NOMO-1 (cell line): Measurements from ENCODE around the gene NFKBIZ.
"Not testable (repeated sequence)": the region's sequence is repeated elsewhere in the genome, so short reads cannot be mapped to it uniquely, and the experiment has no call there.

Experiments
- DNase-seq, 2 experiments: peaks; one replicate each; lab custom pipeline; 2025; ENCODE audit not compliant: unreplicated experiment in 2 of 2; lab: John Stamatoyannopoulos, UW

NFKBIZ gene

GRCh38 chr3:101850246-101851051, 1.1 kb downstream of the NFKBIZ start:
- peak; percentile 67 to 76 for DNase-seq

GRCh38 chr3:101851072-101851770, 1.9 kb downstream of the NFKBIZ start:
- DNase-seq = no peak

GRCh38 chr3:101851850-101852714, 2.8 kb downstream of the NFKBIZ start:
- peak in 1 of 2 experiments; percentile 15 for DNase-seq

- no peak for DNase-seq
These were observed 3.9 kb downstream of the NFKBIZ start for GRCh38 chr3:101852983-101853840.

GRCh38 chr3:101853982-101854381, 4.7 kb downstream of the NFKBIZ start:
- no peak for DNase-seq

DNA sequence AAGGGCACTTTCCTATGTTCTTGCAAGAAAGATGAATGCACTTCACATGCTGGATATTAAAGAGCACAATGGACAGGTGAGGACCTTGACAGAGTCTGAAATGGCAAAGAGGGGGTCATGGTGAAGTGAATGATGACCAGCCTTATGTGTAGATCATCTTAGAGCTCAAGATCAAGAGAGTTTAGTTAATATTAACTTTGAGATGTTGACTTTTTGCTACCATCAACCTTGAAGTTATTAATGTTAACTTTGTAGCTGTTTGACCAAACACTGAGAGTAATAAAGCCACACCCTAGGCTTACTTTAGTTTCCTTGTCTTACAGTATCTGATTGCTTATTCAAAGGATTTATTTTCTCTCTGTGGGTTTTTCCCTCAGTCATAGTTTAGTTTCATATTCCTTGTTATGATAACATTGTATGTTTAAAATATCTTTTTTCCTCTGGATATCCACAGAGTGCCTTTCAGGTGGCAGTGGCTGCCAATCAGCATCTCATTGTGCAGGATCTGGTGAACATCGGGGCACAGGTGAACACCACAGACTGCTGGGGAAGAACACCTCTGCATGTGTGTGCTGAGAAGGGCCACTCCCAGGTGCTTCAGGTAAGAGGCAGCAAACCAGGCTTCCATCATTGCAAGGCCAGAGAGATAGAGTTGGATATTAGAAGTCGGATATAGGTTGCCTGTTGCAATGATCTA, 5.4 kb downstream of the NFKBIZ start:
- DNase-seq = no peak

GRCh38 chr3:101857301-101857741, 8.0 kb downstream of the NFKBIZ start:
- DNase-seq = no peak

DNA sequence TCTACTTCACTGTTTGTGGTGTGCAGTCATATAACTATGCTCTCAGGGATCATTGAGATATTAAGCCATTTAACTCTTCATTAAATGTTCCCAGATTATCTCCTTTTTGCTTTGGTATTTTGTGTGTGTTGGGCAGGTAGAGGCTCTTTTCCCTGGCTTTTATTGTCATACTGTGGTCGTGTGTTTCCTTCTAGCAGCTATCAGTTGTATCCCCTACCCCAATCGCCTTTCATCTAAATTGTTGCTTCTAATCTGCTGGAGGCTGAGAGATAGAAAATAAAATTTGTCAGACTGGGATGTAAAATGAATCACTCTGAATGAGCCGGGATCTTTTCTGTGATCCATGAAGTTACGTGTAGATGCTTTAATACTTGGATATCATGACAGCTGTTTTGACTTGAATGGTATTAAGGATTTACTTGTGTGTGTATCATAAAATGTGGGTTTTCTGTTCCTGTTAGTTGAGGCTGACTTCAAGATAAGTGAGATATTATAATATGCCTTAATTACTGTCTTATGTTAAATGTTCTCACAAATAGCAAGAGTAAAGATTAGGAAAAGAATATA, 9.2 kb downstream of the NFKBIZ start:
- no peak for DNase-seq

GRCh38 chr3:101859882-101860448, 10.7 kb downstream of the NFKBIZ start:
- no peak for DNase-seq

GRCh38 chr3:101861212-101861788, 12.0 kb downstream of the NFKBIZ start:
- no peak for DNase-seq

GRCh38 chr3:101861789-101862415, 12.6 kb downstream of the NFKBIZ start:
- DNase-seq = no peak

DNA sequence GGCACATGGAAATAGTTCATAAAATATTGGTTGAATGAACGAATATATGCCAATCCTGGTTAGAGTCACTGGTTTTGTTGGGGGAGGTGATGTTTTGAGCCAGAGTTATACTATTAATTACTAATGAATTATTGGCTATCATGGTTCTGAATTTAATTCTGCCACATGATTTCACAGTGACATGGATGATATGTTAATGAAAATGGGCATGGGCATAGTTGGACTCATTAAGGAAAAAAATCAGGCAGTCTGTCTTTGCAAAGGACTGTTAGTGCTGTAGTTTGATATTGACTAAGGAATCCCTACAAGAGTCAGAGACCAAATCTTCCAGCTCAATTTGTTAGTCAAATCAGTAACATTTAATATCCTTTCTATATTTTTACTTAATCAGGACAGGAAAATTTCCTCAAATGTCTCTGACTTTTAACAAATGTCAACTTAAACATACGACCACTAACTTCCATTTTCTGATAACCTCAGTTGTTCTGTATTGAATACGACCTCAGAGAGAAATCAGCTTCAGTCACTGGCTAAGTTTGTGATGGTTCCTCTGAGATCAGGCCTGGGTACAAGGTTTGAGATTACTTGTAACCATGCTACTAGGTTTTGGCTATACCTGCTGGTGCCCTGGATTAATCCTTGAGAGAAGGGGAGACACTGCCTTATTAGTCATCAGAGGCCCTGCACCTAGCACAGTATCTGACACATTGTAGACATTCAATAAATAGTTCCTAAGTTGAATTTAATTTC, 13.3 kb downstream of the NFKBIZ start:
- no peak for DNase-seq

DNA sequence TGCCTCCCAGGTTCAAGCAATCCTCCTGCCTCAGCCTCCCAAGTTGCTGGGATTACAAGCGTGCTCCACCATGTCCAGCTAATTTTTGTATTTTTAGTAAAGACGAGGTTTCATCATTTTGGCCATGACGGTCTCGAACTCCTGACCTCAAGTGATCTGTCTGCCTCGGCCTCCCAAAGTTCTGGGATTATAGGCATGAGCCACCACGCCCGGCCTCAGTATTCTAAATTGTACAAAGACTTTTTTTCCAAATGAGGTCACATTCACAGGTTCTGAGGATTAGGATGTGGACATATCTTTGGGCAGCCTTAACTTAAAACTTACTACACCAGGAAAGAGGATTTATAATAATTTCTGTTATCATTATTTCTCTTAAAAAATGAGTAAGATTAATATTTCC, 15.6 kb downstream of the NFKBIZ start:
- not testable (repeated sequence) for DNase-seq

DNA sequence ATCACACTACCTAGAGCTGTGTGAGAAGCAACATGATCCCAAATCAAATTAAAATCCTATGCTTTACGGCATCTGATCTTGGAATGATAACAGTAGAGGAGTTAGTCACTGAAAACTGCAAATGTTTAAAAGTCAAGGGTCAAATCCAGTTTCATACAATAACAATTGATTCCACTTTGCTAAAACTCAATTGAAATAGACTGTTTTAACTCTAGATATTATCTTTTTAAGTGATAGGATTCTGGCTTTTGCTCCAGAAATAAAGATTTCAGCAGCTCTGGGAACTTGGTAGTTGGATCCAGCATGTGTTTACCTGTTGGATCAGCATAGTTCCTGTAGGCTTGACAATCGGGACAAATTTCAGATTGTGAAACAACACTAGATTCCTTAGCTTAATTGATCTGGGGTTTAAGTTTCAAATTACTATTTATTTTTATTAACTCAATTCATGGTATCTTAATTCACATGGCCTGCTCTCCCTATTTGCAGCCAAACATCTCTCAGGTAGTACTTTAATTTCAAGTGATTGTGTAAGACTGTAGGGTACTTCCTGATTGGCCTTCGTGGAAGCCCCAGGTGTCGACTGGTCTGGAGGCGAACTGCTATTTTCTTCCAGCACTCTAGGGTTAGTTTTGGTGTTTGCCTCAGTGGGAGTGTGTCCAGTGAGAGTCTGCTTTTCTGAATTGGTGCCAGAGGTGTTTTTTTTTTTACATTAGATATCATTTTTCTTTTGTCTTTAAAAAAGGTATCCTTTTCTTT, 16.6 kb downstream of the NFKBIZ start:
- no peak for DNase-seq

DNA sequence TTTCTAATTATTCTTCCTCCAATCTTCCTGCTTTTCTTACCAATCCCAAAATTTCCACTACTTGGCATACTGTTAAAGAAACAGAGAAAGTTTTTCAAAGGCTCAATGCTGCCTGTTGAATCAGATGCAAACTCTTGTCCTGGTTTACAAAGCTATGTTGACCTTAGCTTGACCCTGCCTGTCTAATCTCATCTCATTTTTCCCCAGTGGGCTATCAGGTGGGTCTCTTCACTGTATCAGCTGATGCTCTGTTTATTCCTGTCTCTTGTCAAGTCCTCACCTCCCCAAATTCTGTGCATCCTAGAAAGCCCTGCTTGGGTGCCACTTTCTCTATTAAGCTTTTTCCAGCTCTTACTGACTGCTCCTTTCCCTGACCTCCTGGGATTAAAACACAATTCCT, 18.2 kb downstream of the NFKBIZ start:
- no peak for DNase-seq

DNA sequence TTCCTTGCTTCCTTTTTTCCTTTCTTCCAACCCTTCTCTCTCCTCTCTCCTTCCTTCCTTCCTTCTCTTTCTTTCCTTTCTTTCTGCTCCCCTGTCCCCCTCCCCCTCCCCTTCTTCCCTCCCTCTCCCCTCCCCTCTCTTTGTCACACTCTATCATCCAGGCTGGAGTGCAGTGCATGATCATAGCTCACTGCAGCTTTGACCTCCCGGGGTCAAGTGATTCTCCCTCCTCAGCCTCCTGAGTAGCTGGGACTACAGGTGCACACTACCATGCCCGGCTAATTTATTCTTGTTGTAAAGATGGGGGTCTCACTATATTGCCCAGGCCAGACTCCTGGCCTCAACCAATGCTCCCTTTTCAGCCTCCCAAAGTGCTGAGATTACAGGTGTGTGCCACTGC, 18.7 kb downstream of the NFKBIZ start:
- DNase-seq = no peak
